ENCODE data around the gene CHI3L1. TPM values are rescaled to one million over a fixed set of nuclear protein-coding genes. Genes with fewer than 3 reads are reported as not detected.

The CHI3L1 gene
- total RNA-seq, 1 donor from 2014 or later, result not detected

GRCh38 chr1:203163891-203164635 lies 22.4 kb downstream of the CHI3L1 start:
- no peaks in the 10 kb centered on the region for H3K9me3 Mint-ChIP-seq (ENCODE audit: low read depth)
- H3K27ac Mint-ChIP-seq, result no peak overlapping the region
- peaks cover 53% of the 10 kb centered on the region for H3K27me3 Mint-ChIP-seq
- H3K4me3 Mint-ChIP-seq (ENCODE audit: low read depth), result no peak overlapping the region
- DNase-seq (ENCODE audit: low spot score, unreplicated experiment), result no peak
- H3K4me1 Mint-ChIP-seq (ENCODE audit: low read depth), result no peaks in the 10 kb centered on the region
- no peaks in the 10 kb centered on the region for H3K36me3 Mint-ChIP-seq (ENCODE audit: insufficient read depth)
- TF ChIP-seq CTCF (IDR thresholded peaks at IDR 0.05; ENCODE audit: unreplicated experiment), result no peak

- Mint-ChIP-seq H3K4me3 (ENCODE audit: low read depth) (no peak overlapping the region), H3K36me3 (ENCODE audit: insufficient read depth) (no peaks in the 10 kb centered on the region), H3K27me3 (peaks cover 57% of the 10 kb centered on the region), H3K27ac (peak overlapping the region; percentile 31), H3K4me1 (ENCODE audit: low read depth) (no peaks in the 10 kb centered on the region), H3K9me3 (ENCODE audit: low read depth) (no peaks in the 10 kb centered on the region)
- no peak for TF ChIP-seq CTCF (IDR thresholded peaks at IDR 0.05; ENCODE audit: unreplicated experiment)
- no peak for DNase-seq (ENCODE audit: low spot score, unreplicated experiment)
These were observed 24.1 kb downstream of the CHI3L1 start for GRCh38 chr1:203162403-203162802.

- Mint-ChIP-seq H3K9me3 (ENCODE audit: low read depth) (no peaks in the 10 kb centered on the region), H3K27me3 (peaks cover 59% of the 10 kb centered on the region), H3K4me1 (ENCODE audit: low read depth) (no peaks in the 10 kb centered on the region), H3K36me3 (ENCODE audit: insufficient read depth) (no peaks in the 10 kb centered on the region), H3K27ac (no peak overlapping the region), H3K4me3 (ENCODE audit: low read depth) (no peak overlapping the region)
- DNase-seq (ENCODE audit: low spot score, unreplicated experiment), result no peak
- TF ChIP-seq CTCF (IDR thresholded peaks at IDR 0.05; ENCODE audit: unreplicated experiment), result no peak
These were observed 24.8 kb downstream of the CHI3L1 start for GRCh38 chr1:203161703-203162102.

GRCh38 chr1:203161175-203161574 lies 25.3 kb downstream of the CHI3L1 start:
- no peak for DNase-seq (ENCODE audit: low spot score, unreplicated experiment)
- Mint-ChIP-seq H3K27ac (no peak overlapping the region), H3K4me1 (ENCODE audit: low read depth) (peaks cover 2% of the 10 kb centered on the region), H3K4me3 (ENCODE audit: low read depth) (no peak overlapping the region), H3K36me3 (ENCODE audit: insufficient read depth) (no peaks in the 10 kb centered on the region), H3K9me3 (ENCODE audit: low read depth) (no peaks in the 10 kb centered on the region), H3K27me3 (peaks cover 56% of the 10 kb centered on the region)
- no peak for TF ChIP-seq CTCF (IDR thresholded peaks at IDR 0.05; ENCODE audit: unreplicated experiment)

- H3K36me3 Mint-ChIP-seq (ENCODE audit: insufficient read depth), result no peaks in the 10 kb centered on the region
- H3K27ac Mint-ChIP-seq, result no peak overlapping the region
- H3K4me3 Mint-ChIP-seq (ENCODE audit: low read depth), result no peak overlapping the region
- no peaks in the 10 kb centered on the region for H3K9me3 Mint-ChIP-seq (ENCODE audit: low read depth)
- DNase-seq (ENCODE audit: low spot score, unreplicated experiment), result no peak
- peaks cover 5% of the 10 kb centered on the region for H3K4me1 Mint-ChIP-seq (ENCODE audit: low read depth)
- H3K27me3 Mint-ChIP-seq, result peaks cover 48% of the 10 kb centered on the region
- TF ChIP-seq CTCF (IDR thresholded peaks at IDR 0.05; ENCODE audit: unreplicated experiment), result no peak
These were observed 26.7 kb downstream of the CHI3L1 start for GRCh38 chr1:203159844-203160243.
